ENCODE data around the gene CRB3.

The CRB3 gene

GRCh38 chr19:6472713-6473112 is 8.6 kb downstream of the CRB3 start:
- ChIA-PET CTCF (no interaction called here), POLR2A (no interaction called here)
- H3K4me3 ChIP-seq (ENCODE audit: low read depth, low read length) = no peak overlapping the region
- no peak for DNase-seq (ENCODE audit: low read depth, low spot score)
- TF ChIP-seq CTCF (IDR thresholded peaks at IDR 0.05; ENCODE audit: insufficient read depth, low read length, missing control alignments) = no peak

- TF ChIP-seq CTCF (IDR thresholded peaks at IDR 0.05; ENCODE audit: insufficient read depth, low read length, missing control alignments) = no peak
- CTCF ChIA-PET = no interaction called here
- DNase-seq (ENCODE audit: low read depth, low spot score) = no peak
- POLR2A ChIA-PET = no interaction called here
- no peak overlapping the region for H3K4me3 ChIP-seq (ENCODE audit: low read depth, low read length)
These were observed 9.6 kb downstream of the CRB3 start for GRCh38 chr19:6473647-6474046.

- no peak for DNase-seq (ENCODE audit: low read depth, low spot score)
- no peak for TF ChIP-seq CTCF (IDR thresholded peaks at IDR 0.05; ENCODE audit: insufficient read depth, low read length, missing control alignments)
- ChIA-PET POLR2A (no interaction called here), CTCF (interaction anchor here (0.7 to 1.3 kb wide), 4 partner anchors 13 to 261 kb away, joined by 3 to 4 read pairs (median 3); no protein-coding TSS in a partner anchor)
- H3K4me3 ChIP-seq (ENCODE audit: low read depth, low read length) = no peak overlapping the region
These were observed 11.4 kb downstream of the CRB3 start for GRCh38 chr19:6475321-6476108.

GRCh38 chr19:6476155-6476895 is 12.3 kb downstream of the CRB3 start:
- DNase-seq (ENCODE audit: low read depth, low spot score) = no peak
- H3K4me3 ChIP-seq (ENCODE audit: low read depth, low read length) = no peak overlapping the region; the same call in 1 of the 2 replicates
- CTCF ChIA-PET = interaction anchor here (0.7 to 1.3 kb wide), 4 partner anchors 11 to 260 kb away, joined by 3 to 4 read pairs (median 3); no protein-coding TSS in a partner anchor
- POLR2A ChIA-PET = no interaction called here
- no peak for TF ChIP-seq CTCF (IDR thresholded peaks at IDR 0.05; ENCODE audit: insufficient read depth, low read length, missing control alignments)

GRCh38 chr19:6476896-6477431 is 12.9 kb downstream of the CRB3 start:
- H3K4me3 ChIP-seq (ENCODE audit: low read depth, low read length) = no peak overlapping the region
- TF ChIP-seq CTCF (IDR thresholded peaks at IDR 0.05; ENCODE audit: insufficient read depth, low read length, missing control alignments) = no peak
- ChIA-PET CTCF (interaction anchor here (0.8 to 1.0 kb wide), 2 partner anchors 12 to 260 kb away, joined by 3 read pairs; no protein-coding TSS in a partner anchor), POLR2A (no interaction called here)
- DNase-seq (ENCODE audit: low read depth, low spot score) = no peak

GRCh38 chr19:6478815-6479214 is 14.7 kb downstream of the CRB3 start:
- POLR2A ChIA-PET = interaction anchor here (0.6 kb wide), 1 partner anchor 101 kb away, joined by 3 read pairs; no protein-coding TSS in a partner anchor
- no peak overlapping the region for H3K4me3 ChIP-seq (ENCODE audit: low read depth, low read length)
- TF ChIP-seq CTCF (IDR thresholded peaks at IDR 0.05; ENCODE audit: insufficient read depth, low read length, missing control alignments) = no peak
- CTCF ChIA-PET = no interaction called here
- DNase-seq (ENCODE audit: low read depth, low spot score) = no peak

Measured in AG04449 (cell line).